HG03175 (cell line): ENCODE measurements around the gene ATRN.
"Not testable (repeated sequence)": the region's sequence is repeated elsewhere in the genome, so short reads cannot be mapped to it uniquely, and the experiment has no call there.

Experiments used
- ATAC-seq: cut with Tn5 transposase; IDR thresholded peaks from one replicate; pipeline ENCODE4 v1.9.1; 2021; ENCODE audit warnings: mild to moderate bottlenecking, moderate library complexity; ENCODE audit not compliant: unreplicated experiment

The ATRN gene

DNA sequence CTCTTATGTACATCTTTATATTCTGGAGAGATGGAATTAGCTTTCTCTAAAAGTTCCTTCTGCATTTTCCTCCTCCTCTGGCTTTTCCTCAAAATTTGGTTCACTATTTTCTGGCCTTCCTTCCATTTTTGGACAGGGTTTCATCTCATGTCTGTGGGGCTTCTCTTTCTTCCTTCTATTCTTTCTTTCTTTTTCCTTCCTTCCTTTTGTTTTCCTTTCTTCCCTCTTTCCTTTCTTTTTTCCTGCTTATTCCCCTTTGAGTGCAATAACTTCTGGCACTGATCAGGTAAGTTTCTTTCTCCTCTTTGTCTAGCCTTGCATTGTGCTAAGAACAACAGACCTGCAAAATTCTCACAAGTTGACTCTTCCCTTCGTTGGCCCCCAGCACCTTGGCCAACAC is 5.5 kb upstream of the ATRN start:
- no peak for ATAC-seq

DNA sequence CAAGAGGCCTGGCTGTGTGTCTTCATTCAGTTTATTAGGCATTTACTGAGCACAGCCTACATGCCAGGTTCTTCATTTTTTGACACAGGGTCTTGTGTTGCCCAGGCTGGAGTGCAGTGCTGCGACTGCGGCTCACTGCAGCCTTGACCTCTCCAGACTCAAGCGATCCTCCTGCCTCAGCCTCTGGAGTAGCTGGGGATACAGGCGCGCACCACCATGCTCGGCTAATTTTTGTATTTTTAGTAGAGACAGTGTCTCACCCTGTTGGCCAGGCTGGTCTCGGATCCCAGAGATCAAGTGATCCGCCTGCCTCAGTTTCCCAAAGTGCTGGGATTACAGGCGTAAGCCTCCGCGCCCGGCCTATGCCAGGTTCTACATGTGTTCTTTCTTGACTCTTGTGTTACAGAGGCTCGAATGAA is 601 bp upstream of the ATRN start:
- no peak for ATAC-seq

GRCh38 chr20:3471397-3472021 is 691 bp downstream of the ATRN start:
- peak; percentile 21 for ATAC-seq

GRCh38 chr20:3472105-3472504 is 1.3 kb downstream of the ATRN start:
- ATAC-seq, result no peak

DNA sequence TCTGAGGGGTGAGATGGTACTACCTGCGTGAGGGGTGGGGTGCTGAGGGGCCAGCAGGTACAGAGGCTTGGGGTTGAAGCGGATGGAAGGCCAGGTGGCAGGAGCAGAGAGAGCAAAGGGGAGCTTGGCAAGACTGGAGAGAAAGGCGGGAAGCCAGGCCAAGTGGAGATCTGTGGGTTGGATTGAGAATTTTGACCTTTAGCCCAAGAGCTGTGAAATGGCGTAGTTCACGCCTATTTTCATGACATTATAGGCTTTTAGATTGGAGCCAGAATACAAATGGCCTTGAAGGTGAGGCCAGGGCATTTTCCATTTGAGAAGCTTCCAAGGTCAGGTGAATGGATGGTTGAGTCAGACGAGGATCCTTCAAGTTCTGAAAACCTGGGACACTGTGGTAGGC is 2.5 kb downstream of the ATRN start:
- ATAC-seq, result no peak

DNA sequence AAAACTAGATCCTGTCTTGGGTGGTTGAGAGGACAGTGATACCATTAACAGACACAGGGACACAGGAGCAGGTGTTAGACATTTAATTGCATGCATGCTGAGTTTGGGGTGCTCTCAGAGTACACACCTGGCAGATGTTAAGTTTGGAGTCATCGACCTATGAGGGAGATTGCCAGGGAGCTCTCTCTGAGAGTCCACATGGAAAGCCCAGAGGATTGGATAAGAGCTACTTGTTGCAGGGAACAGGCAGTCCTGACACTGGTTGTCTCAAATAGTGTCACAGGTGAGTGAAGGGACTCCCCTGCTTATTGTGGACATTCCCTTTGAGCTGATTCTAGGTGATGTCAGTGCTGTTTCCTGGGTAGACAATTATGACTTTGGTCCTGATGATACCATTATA is 3.1 kb downstream of the ATRN start:
- ATAC-seq, result no peak

DNA sequence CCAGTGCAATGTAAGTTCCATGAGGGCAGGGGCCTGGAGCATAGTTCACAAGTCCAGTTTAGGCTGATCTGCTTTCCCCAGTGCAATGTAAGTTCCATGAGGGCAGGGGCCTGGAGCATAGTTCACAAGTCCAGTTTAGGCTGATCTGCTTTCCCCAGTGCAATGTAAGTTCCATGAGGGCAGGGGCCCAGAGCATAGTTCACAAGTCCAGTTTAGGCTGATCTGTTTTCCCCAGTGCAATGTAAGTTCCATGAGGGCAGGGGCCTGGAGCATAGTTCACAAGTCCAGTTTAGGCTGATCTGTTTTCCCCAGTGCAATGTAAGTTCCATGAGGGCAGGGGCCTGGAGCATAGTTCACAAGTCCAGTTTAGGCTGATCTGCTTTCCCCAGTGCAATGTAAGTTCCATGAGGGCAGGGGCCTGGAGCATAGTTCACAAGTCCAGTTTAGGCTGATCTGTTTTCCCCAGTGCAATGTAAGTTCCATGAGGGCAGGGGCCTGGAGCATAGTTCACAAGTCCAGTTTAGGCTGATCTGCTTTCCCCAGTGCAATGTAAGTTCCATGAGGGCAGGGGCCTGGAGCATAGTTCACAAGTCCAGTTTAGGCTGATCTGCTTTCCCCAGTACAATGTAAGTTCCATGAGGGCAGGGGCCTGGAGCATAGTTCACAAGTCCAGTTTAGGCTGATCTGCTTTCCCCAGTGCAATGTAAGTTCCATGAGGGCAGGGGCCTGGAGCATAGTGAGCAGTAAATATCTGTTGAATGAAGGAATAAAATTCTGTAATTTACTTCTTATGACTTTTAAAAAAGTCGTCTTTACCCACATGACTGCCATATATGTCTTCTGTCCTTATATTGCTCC is 6.4 kb downstream of the ATRN start:
- not testable (repeated sequence) for ATAC-seq

- ATAC-seq, result no peak
Measured at GRCh38 chr20:3477861-3478544, 7.2 kb downstream of the ATRN start.

GRCh38 chr20:3479025-3479424 is 8.2 kb downstream of the ATRN start:
- ATAC-seq, result no peak

GRCh38 chr20:3479759-3480615 is 9.2 kb downstream of the ATRN start:
- no peak for ATAC-seq

GRCh38 chr20:3483309-3483708 is 12.5 kb downstream of the ATRN start:
- ATAC-seq, result no peak

DNA sequence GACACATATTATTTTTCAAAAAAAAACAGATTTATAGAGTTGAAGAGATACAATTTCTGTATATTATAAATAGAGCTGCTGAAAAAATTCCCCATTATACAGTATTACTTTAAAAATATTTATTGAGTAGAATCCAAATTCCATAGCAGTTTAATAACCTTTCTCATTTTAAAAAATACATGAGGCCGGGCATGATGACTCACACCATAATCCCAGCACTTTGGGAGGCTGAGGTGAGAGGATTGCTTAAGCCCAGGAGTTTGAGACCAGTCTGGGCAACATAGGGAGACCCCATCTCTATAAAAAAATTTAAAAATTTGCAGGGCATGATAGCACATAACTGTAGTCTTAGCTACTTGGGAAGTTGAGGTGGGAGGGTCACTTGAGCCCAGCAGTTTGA is 13.0 kb downstream of the ATRN start:
- no peak for ATAC-seq

- ATAC-seq, result no peak
Measured at GRCh38 chr20:3485913-3486312, 15.1 kb downstream of the ATRN start.

DNA sequence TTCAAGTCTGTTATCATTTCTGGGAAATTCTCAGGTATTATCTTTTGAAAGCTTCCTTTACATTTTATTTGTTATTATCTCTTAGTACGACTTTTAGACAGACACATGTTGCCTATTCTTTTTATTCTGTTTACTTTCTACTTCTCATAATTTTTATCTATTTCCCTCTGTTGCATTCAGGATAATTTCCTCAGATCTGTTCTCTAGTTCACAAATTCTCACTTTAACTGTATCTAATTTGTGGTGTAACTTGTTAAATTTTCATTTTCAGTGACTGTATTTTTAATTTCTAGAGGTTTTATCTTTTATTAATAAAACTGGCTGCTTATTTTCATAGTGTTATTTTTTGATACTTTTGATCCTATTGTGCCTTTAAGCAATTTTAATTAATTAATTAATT is 16.0 kb downstream of the ATRN start:
- no peak for ATAC-seq

DNA sequence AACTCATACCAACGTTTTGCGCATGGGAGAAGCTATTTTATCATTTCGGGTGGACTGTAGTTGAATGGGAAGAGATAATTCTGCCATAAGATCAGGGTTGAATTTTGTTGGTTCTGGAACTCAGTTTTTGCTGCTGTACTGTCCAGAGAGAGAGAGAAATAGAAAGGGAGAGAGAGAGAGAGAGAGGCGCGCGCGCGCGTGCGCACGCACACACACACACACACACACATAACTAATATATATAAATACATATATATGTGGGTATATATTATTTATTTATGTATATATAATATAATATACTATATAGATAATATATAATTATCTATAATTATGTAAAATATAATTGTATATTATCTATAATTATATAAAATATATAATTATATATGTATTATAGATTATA is 21.9 kb downstream of the ATRN start:
- ATAC-seq, result no peak

GRCh38 chr20:3494218-3494617 is 23.4 kb downstream of the ATRN start:
- no peak for ATAC-seq

DNA sequence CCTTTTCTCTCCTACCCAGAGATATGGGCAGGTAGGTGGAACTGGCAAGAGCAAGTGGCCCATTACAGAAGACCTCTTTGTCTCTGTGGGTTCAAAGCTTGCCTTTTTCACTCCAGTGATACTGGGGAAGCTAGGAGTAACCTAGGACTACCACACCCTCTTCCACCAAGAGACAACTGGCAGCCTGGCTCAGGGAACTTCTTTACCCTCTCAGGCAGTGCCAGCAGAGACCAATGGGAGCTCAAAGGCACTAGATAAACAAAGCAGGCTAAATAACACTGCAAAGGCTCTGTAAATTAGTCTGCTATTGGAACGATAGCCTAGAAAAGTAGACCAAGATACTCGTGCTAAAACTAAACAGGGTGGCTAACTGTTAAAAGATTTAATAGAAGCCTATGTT is 32.1 kb downstream of the ATRN start:
- no peak for ATAC-seq

GRCh38 chr20:3505148-3505547 is 34.3 kb downstream of the ATRN start:
- no peak for ATAC-seq

- ATAC-seq, result no peak
Measured at GRCh38 chr20:3509064-3509463, 38.2 kb downstream of the ATRN start.

GRCh38 chr20:3510110-3510509 is 39.3 kb downstream of the ATRN start:
- no peak for ATAC-seq

DNA sequence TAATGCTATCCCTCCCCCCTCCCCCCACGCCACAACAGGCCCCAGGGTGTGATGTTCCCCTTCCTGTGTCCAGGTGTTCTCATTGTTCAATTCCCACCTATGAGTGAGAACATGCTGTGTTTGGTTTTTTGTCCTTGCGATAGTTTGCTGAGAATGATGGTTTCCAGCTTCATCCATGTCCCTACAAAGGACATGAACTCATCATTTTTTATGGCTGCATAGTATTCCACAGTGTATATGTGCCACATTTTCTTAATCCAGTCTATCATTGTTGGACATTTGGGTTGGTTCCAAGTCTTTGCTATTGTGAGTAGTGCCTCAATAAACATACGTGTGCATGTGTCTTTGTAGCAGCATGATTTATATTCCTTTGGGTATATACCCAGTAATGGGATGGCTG is 41.4 kb downstream of the ATRN start:
- ATAC-seq, result not testable (repeated sequence)
